Measurements from ENCODE around the gene NAV3. TPM values are rescaled to one million over a fixed set of nuclear protein-coding genes. Genes with fewer than 3 reads are reported as not detected.
A peak's percentile ranks its signal among the peaks of the same experiment; 100 is the strongest.

Gene NAV3
- total RNA-seq, 1 donor from 2014 or later, result 17.0 TPM

DNA sequence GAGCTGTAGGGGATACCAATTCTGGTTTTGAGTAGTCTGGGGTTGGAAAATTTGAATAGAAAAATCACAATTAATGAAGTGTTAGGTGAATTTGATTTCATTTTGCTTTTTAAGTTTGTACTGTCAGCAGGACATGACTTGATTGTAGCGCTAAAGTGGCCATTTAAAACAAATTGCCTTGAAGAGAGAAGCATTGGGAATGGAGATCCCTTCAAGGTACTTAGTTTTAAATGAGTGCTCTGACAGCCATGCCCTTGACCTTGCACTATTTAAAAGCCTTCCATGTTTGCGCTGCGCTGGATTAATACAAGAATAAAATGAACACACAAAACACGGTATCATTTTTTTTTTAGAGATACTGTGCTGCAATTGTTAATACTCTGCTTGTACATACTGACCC lies 345.9 kb downstream of the NAV3 start:
- no peak overlapping the region for H3K4me3 ChIP-seq (ENCODE audit: low read depth, low read length)
- no peak for DNase-seq (ENCODE audit: low read depth)
- H3K27me3 ChIP-seq (ENCODE audit: control insufficient read depth, insufficient read depth, low read length), result no peaks in the 10 kb centered on the region
- no peaks in the 10 kb centered on the region for H3K36me3 ChIP-seq (ENCODE audit: control insufficient read depth, insufficient read depth, low read length)
- no peak for TF ChIP-seq CTCF (IDR thresholded peaks at IDR 0.05; ENCODE audit: insufficient read depth, low read length, poor library complexity, severe bottlenecking)

DNA sequence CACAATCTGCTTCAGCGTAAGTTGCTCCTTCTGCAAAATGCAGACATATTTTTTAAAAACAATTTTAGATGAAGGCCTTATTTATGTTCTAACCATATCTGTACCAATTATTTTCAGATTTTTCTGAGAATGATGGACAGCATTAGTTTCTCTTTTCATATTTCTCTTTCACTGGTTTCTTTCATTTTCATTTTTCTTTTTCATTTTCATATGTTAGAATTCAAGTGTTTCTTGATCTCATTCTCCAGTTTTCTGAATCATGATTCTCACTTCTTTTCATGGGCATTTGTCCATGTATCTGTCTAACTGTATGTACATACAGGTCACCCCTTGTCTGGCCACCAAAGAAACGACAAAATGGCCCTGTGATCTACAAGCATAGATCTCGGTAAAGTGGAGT lies 346.6 kb downstream of the NAV3 start:
- no peaks in the 10 kb centered on the region for H3K27me3 ChIP-seq (ENCODE audit: control insufficient read depth, insufficient read depth, low read length)
- H3K36me3 ChIP-seq (ENCODE audit: control insufficient read depth, insufficient read depth, low read length), result no peaks in the 10 kb centered on the region
- H3K4me3 ChIP-seq (ENCODE audit: low read depth, low read length), result no peak overlapping the region
- TF ChIP-seq CTCF (IDR thresholded peaks at IDR 0.05; ENCODE audit: insufficient read depth, low read length, poor library complexity, severe bottlenecking), result no peak
- DNase-seq (ENCODE audit: low read depth), result no peak

- Histone ChIP-seq H3K27me3 (ENCODE audit: control insufficient read depth, insufficient read depth, low read length) (no peaks in the 10 kb centered on the region), H3K36me3 (ENCODE audit: control insufficient read depth, insufficient read depth, low read length) (no peaks in the 10 kb centered on the region), H3K4me3 (ENCODE audit: low read depth, low read length) (no peak overlapping the region)
- no peak for DNase-seq (ENCODE audit: low read depth)
- no peak for TF ChIP-seq CTCF (IDR thresholded peaks at IDR 0.05; ENCODE audit: insufficient read depth, low read length, poor library complexity, severe bottlenecking)
Measured at GRCh38 chr12:78179346-78179745, 348.7 kb downstream of the NAV3 start.

DNA sequence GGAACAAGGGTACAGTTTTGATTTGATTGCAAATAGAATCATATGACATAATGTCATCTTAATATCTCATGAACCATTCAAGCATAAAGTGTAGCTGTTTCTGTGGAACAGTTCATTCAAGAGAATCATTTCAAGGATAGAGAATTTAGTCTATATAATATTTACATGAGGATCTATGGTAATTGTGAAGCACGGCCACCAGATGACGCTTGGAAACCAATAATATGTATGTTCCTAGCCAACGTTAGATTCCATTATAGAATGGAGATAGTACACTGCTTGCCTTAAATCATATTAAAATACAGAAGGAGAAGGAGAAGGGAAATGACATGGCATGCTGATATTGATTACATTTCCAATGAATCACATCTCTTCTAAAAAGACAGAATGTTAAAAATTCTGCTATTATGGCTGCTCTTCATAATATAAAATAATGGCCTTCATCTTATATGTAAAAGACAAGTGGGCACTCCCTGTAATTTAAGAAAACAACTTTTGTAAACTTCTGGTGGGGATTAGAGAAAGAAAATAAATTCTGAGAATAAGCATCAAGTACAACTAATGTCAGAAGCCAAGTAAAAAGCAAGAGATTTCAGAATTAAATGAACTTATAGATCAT lies 351.0 kb downstream of the NAV3 start:
- no peak for DNase-seq (ENCODE audit: low read depth)
- TF ChIP-seq CTCF (IDR thresholded peaks at IDR 0.05; ENCODE audit: insufficient read depth, low read length, poor library complexity, severe bottlenecking), result peak; percentile 54
- Histone ChIP-seq H3K27me3 (ENCODE audit: control insufficient read depth, insufficient read depth, low read length) (no peaks in the 10 kb centered on the region), H3K4me3 (ENCODE audit: low read depth, low read length) (no peak overlapping the region), H3K36me3 (ENCODE audit: control insufficient read depth, insufficient read depth, low read length) (no peaks in the 10 kb centered on the region)

- Histone ChIP-seq H3K4me3 (ENCODE audit: low read depth, low read length) (no peak overlapping the region), H3K36me3 (ENCODE audit: control insufficient read depth, insufficient read depth, low read length) (no peaks in the 10 kb centered on the region), H3K27me3 (ENCODE audit: control insufficient read depth, insufficient read depth, low read length) (no peaks in the 10 kb centered on the region)
- no peak for TF ChIP-seq CTCF (IDR thresholded peaks at IDR 0.05; ENCODE audit: insufficient read depth, low read length, poor library complexity, severe bottlenecking)
- no peak for DNase-seq (ENCODE audit: low read depth)
Measured at GRCh38 chr12:78183824-78184223, 353.1 kb downstream of the NAV3 start.

- Histone ChIP-seq H3K27me3 (ENCODE audit: control insufficient read depth, insufficient read depth, low read length) (no peaks in the 10 kb centered on the region), H3K4me3 (ENCODE audit: low read depth, low read length) (no peak overlapping the region), H3K36me3 (ENCODE audit: control insufficient read depth, insufficient read depth, low read length) (no peaks in the 10 kb centered on the region)
- no peak for DNase-seq (ENCODE audit: low read depth)
- TF ChIP-seq CTCF (IDR thresholded peaks at IDR 0.05; ENCODE audit: insufficient read depth, low read length, poor library complexity, severe bottlenecking), result no peak
Measured at GRCh38 chr12:78185109-78185508, 354.4 kb downstream of the NAV3 start.

Data from kidney epithelial cell (primary cell).